Loucy (cell line): ENCODE measurements around the gene WDR19.

ENCODE experiments used
- CTCF ChIP-seq: fragments of 200-600 bp; sonication (generic); conservative IDR thresholded peaks from 2 replicates; pipeline ENCODE4 v1.5.1; 2014; ENCODE audit warnings: mild to moderate bottlenecking, antibody characterized with exemption, low read length
- EZH2phosphoT487 ChIP-seq: fragments of 200-600 bp; IDR thresholded peaks from 2 replicates; pipeline ENCODE4 v1.6.1; 2018; ENCODE audit warnings: antibody characterized with exemption, mild to moderate bottlenecking, moderate library complexity, borderline replicate concordance

- no peak for TF ChIP-seq CTCF
- no peak for TF ChIP-seq EZH2phosphoT487
Measured at GRCh38 chr4:39133623-39134022, 48.7 kb upstream of the WDR19 start.
